Suppressor macrophage treated with lipopolysaccharide for 1 hour (primary cell): ENCODE results near the gene FKBP7.
"Not testable (repeated sequence)": the region's sequence is repeated elsewhere in the genome, so short reads cannot be mapped to it uniquely, and the experiment has no call there.

Experiments
- DNase-seq, 3 donors: peaks; one replicate each; pipeline ENCODE4 v3.0.0-alpha.2; 2020 to 2022

Gene FKBP7

GRCh38 chr2:178448968-178449661 lies 29.3 kb downstream of the FKBP7 start:
- no peak for DNase-seq

GRCh38 chr2:178441426-178441825 lies 37.0 kb downstream of the FKBP7 start:
- DNase-seq, result no peak

GRCh38 chr2:178436662-178437061 lies 41.7 kb downstream of the FKBP7 start:
- DNase-seq, result no peak

- DNase-seq, result no peak
Observed at GRCh38 chr2:178429336-178429735, 49.1 kb downstream of the FKBP7 start.

- no peak for DNase-seq
Observed at GRCh38 chr2:178428396-178428806, 50.0 kb downstream of the FKBP7 start.

GRCh38 chr2:178427458-178427857 lies 50.9 kb downstream of the FKBP7 start:
- no peak for DNase-seq

- no peak for DNase-seq
Observed at GRCh38 chr2:178426388-178426787, 52.0 kb downstream of the FKBP7 start.

- no peak for DNase-seq
Observed at GRCh38 chr2:178425255-178425827, 53.1 kb downstream of the FKBP7 start.

GRCh38 chr2:178423746-178424145 lies 54.7 kb downstream of the FKBP7 start:
- DNase-seq, result not testable (repeated sequence)

- no peak for DNase-seq
Observed at GRCh38 chr2:178422097-178422496, 56.3 kb downstream of the FKBP7 start.

GRCh38 chr2:178420463-178420999 lies 57.9 kb downstream of the FKBP7 start:
- DNase-seq, result no peak

- peak in 1 of 3 donors; percentile 8 for DNase-seq
Observed at GRCh38 chr2:178419123-178419522, 59.3 kb downstream of the FKBP7 start.

- DNase-seq, result peak in 1 of 3 donors; percentile 19
Observed at GRCh38 chr2:178418426-178418825, 60.0 kb downstream of the FKBP7 start.

GRCh38 chr2:178417916-178418315 lies 60.5 kb downstream of the FKBP7 start:
- no peak for DNase-seq

- no peak for DNase-seq
Observed at GRCh38 chr2:178415979-178416378, 62.4 kb downstream of the FKBP7 start.

GRCh38 chr2:178414266-178415247 lies 63.8 kb downstream of the FKBP7 start:
- peak; percentile 95 to 97 (median 97) for DNase-seq
